Body of pancreas (tissue), 4 donors: ENCODE measurements around the gene MRAP. TPM values are rescaled to one million over a fixed set of nuclear protein-coding genes. Genes with fewer than 3 reads are reported as not detected.

Experiments
- ATAC-seq: fragments of 150-250 bp; one replicate; pipeline ENCODE4 v1.9.1; 2016
- DNase-seq, 4 donors: peaks; one replicate each; pipeline ENCODE4 v3.0.0-alpha.2; 2019
- H3K27ac ChIP-seq, 4 donors: fragments of 200-600 bp; sonication (generic); 1 replicate in 3 of 4; 2 replicates in 1 of 4; pipeline versions ENCODE4 v1.5.1 to v1.6.1; 2016 to 2019; ENCODE audit warnings: mild to moderate bottlenecking in 1 of 4, mixed read lengths in 1 of 4, moderate library complexity in 1 of 4
- H3K27me3 ChIP-seq, 2 donors: fragments of 200-600 bp; sonication (generic); one replicate each; pipeline ENCODE4 v1.6.0; 2016; ENCODE audit warnings: mild to moderate bottlenecking in 1 of 2
- H3K36me3 ChIP-seq, 2 donors: fragments of 200-600 bp; sonication (generic); replicated peaks in 1 of 2; 2 replicates each; pipeline ENCODE4 v1.5.1; 2016; ENCODE audit warnings: low read depth in 2 of 2; ENCODE audit not compliant: insufficient read depth in 1 of 2
- H3K4me1 ChIP-seq: fragments of 200-600 bp; sonication (generic); one replicate; pipeline ENCODE4 v1.6.0; 2016
- H3K4me3 ChIP-seq, 2 donors: fragments of 200-600 bp; sonication (generic); 1 replicate in 1 of 2; 2 replicates in 1 of 2; pipeline ENCODE4 v1.5.1; 2016 to 2019
- H3K9me3 ChIP-seq, 3 donors: fragments of 200-600 bp; sonication (generic); 1 replicate in 2 of 3; 2 replicates in 1 of 3; pipeline ENCODE4 v1.5.1; 2016
- CTCF ChIP-seq, 7 experiments: fragments of 450-650 bp in 4 of 7; fragments of 200-600 bp in 3 of 7; sonication (generic) in 3 of 7; IDR thresholded peaks; one replicate each; pipeline ENCODE4 v1.5.1; 2016 to 2019; ENCODE audit warnings: antibody characterized with exemption in 7 of 7
- POLR2A ChIP-seq, 3 donors: fragments of 450-650 bp; IDR thresholded peaks; one replicate each; pipeline ENCODE4 v1.6.1; 2016; ENCODE audit warnings: antibody characterized with exemption in 3 of 3, mild to moderate bottlenecking in 2 of 3
- WGBS, 2 donors: methylation state at CpG; one replicate each; pipeline ENCODE4 v1.1.5; 2017; 5-methylcytosine and 5-hydroxymethylcytosine counted together
- intact Hi-C: fragments of 100-400 bp; cut with DNase I; formaldehyde crosslinking; loops from one replicate; pipeline ENCODE4 v1.15.1; 2023
- total RNA-seq, 2 donors: library from RNA; depleted of rRNA; stranded (reverse); fragments of >200 nt; gene quantifications; one replicate each; pipeline ENCODE4 v1.1.0, GENCODE V29; 2016

MRAP gene
- total RNA-seq, 2 donors from 2014 or later: 0.66 TPM; not detected in 1

DNA sequence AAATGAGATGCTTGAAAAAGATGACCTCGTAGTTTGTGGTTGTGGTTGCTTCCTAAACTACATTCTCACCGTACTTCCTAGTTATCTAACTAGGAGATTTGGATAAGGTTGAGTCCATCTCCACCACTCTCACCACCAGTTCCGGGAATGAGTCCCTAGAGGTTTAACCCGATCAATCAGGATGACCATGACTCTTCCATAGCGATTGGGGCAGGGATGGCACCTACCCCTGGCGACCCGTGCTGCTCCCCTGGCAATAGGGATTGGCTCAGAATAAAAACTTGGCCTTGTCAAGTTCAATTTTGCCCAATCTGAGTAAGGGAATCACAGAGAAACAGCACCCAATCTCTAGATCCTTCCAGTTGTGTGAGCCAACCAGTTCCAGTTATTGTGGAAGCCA is 17.1 kb upstream of the MRAP start:
- TF ChIP-seq POLR2A (IDR thresholded peaks at IDR 0.05) (no peak), CTCF (IDR thresholded peaks at IDR 0.05) (no peak)
- Histone ChIP-seq H3K4me3 (no peak overlapping the region), H3K4me1 (peaks cover 22% of the 10 kb centered on the region), H3K9me3 (no peaks in the 10 kb centered on the region), H3K27ac (no peak overlapping the region), H3K36me3 (no peaks in the 10 kb centered on the region), H3K27me3 (no peaks in the 10 kb centered on the region)
- no peak for DNase-seq
- 89 to 93% methylated on average over 7 of the region's 7 CpGs for WGBS, 2 donors
- no peak for ATAC-seq
- intact Hi-C loops: no loop called here

DNA sequence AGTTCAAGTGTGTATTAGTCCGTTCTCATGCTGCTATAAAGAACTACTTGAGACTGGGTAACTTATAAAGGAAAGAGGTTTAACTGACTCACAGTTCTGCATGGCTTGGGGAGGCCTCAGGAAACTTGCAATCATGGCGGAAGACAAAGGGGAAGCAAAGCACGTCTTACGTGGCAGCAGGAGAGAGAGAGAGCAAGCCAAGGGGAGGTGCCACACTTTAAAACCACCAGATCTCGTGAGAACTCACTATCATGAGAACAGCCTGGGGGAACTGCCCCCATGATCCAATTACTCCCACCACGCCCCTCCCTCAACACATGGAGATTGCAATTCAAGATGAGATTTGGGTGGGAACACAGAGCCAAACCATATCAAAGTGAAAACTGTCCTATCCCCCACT is 15.7 kb upstream of the MRAP start:
- DNase-seq (no peak), ATAC-seq (no peak)
- H3K9me3 ChIP-seq: no peaks in the 10 kb centered on the region

GRCh38 chr21:32285476-32285875 is 13.2 kb upstream of the MRAP start:
- H3K36me3 ChIP-seq: no peaks in the 10 kb centered on the region
- H3K4me3 ChIP-seq: no peak overlapping the region
- no peaks in the 10 kb centered on the region for H3K9me3 ChIP-seq
- H3K4me1 ChIP-seq: no peaks in the 10 kb centered on the region
- DNase-seq: no peak
- no peak overlapping the region for H3K27ac ChIP-seq
- TF ChIP-seq CTCF (IDR thresholded peaks at IDR 0.05) (no peak), POLR2A (IDR thresholded peaks at IDR 0.05) (no peak)
- 96 to 97% methylated on average over 4 of the region's 4 CpGs for WGBS, 2 donors
- ATAC-seq: no peak
- H3K27me3 ChIP-seq: no peaks in the 10 kb centered on the region
- intact Hi-C loops: no loop called here

More for the DNA sequence above, 15.7 kb upstream of the MRAP start:
- WGBS, 2 donors: 77 to 83% methylated on average over 6 of the region's 6 CpGs
- TF ChIP-seq CTCF (IDR thresholded peaks at IDR 0.05): no peak
- no peak for TF ChIP-seq POLR2A (IDR thresholded peaks at IDR 0.05)
- Histone ChIP-seq H3K27me3 (no peaks in the 10 kb centered on the region), H3K36me3 (no peaks in the 10 kb centered on the region), H3K27ac (no peak overlapping the region), H3K4me3 (no peak overlapping the region), H3K4me1 (peaks cover 16% of the 10 kb centered on the region)
- intact Hi-C loops: no loop called here

- no peaks in the 10 kb centered on the region for H3K36me3 ChIP-seq
- no peaks in the 10 kb centered on the region for H3K4me1 ChIP-seq
- H3K9me3 ChIP-seq: no peaks in the 10 kb centered on the region
- no peak overlapping the region for H3K27ac ChIP-seq
- 77 to 81% methylated on average over 7 of the region's 7 CpGs for WGBS, 2 donors
- intact Hi-C loops: no loop called here
- no peak overlapping the region for H3K4me3 ChIP-seq
- DNase-seq: no peak
- no peak for TF ChIP-seq POLR2A (IDR thresholded peaks at IDR 0.05)
- no peaks in the 10 kb centered on the region for H3K27me3 ChIP-seq
- no peak for ATAC-seq
Measured at GRCh38 chr21:32297449-32297848, 1.2 kb upstream of the MRAP start.

GRCh38 chr21:32298148-32298559 is 501 bp upstream of the MRAP start:
- Histone ChIP-seq H3K9me3 (no peaks in the 10 kb centered on the region), H3K36me3 (no peaks in the 10 kb centered on the region), H3K27ac (no peak overlapping the region), H3K27me3 (no peaks in the 10 kb centered on the region), H3K4me3 (no peak overlapping the region), H3K4me1 (no peaks in the 10 kb centered on the region)
- DNase-seq (no peak), ATAC-seq (no peak)
- TF ChIP-seq CTCF (IDR thresholded peaks at IDR 0.05) (no peak), POLR2A (IDR thresholded peaks at IDR 0.05) (no peak)
- intact Hi-C loops: no loop called here
- WGBS, 2 donors: 71 to 85% methylated on average over 6 of the region's 6 CpGs
